K562 (cell line): ENCODE results near the gene FHIT. TPM values are rescaled to one million over a fixed set of nuclear protein-coding genes. Genes with fewer than 3 reads are reported as not detected.

ENCODE experiments used
- ATAC-seq: fragments of 200-7000 bp; cut with Tn5 transposase; 3 replicates; pipeline ENCODE4 v1.9.1; 2020; ENCODE audit warnings: moderate library complexity
- BruUV-seq: library from RNA; stranded (reverse); fragments of 400-500 nt; replicated peaks from 2 replicates; lab custom pipeline; 2021; lab: Mats Ljungman, UMichigan
- CTCF ChIA-PET: fragments of 300-600 bp; formaldehyde crosslinking; extraction: SDS; loops from one replicate; lab custom pipeline; 2021; ENCODE audit warnings: low intra/inter-chr PET ratio; lab: Yijun Ruan, JAX
- POLR2A ChIA-PET: fragments of 300-600, 350-650 bp; sonication (Branson Sonifier 250); formaldehyde crosslinking; extraction: SDS; loops from one replicate; lab custom pipeline; 2021; ENCODE audit warnings: antibody characterized with exemption, inconsistent platforms; lab: Yijun Ruan, JAX
- DNase-seq, 4 experiments: peaks; one replicate each; pipeline versions ENCODE4 v3.0.0 to v3.0.0-alpha.2; 2011 to 2018; ENCODE audit warnings: low spot score in 3 of 4, mixed read lengths in 3 of 4; ENCODE audit errors: extremely low read depth in 1 of 4
- FAIRE-seq: peaks from 2 replicates; lab custom pipeline; 2011; peaks lifted over from hg19 to GRCh38; lab: Jason Lieb, UNC
- H2AFZ ChIP-seq: 2 replicates; pipeline ENCODE4 v1.6.0; 2011; ENCODE audit warnings: low read depth, low read length, control low read depth, inconsistent platforms
- H3K27ac ChIP-seq: fragments of 200-600 bp; 3 replicates; pipeline ENCODE4 v1.8.0; 2011; ENCODE audit warnings: low read depth, mild to moderate bottlenecking, control low read depth, inconsistent platforms, low read length, moderate library complexity, mixed read lengths; ENCODE audit errors: extremely low read depth
- H3K27me3 ChIP-seq, 2 experiments: fragments of 300-600 bp in 1 of 2; 2 replicates in 1 of 2; 3 replicates in 1 of 2; pipeline versions ENCODE4 v1.6.0 to v1.8.0; 2011; ENCODE audit warnings: inconsistent platforms in 2 of 2, low read length in 2 of 2, mild to moderate bottlenecking in 1 of 2, mixed read lengths in 1 of 2, moderate library complexity in 1 of 2; ENCODE audit not compliant: control insufficient read depth in 2 of 2, insufficient read depth in 2 of 2
- H3K36me3 ChIP-seq: fragments of 300-600 bp; 3 replicates; pipeline ENCODE4 v1.8.0; 2011; ENCODE audit warnings: mild to moderate bottlenecking, low read length, inconsistent platforms; ENCODE audit not compliant: control insufficient read depth, insufficient read depth
- H3K4me1 ChIP-seq, 2 experiments: fragments of 200-600 bp in 1 of 2; replicated peaks in 1 of 2; 2 replicates in 1 of 2; 3 replicates in 1 of 2; pipeline versions ENCODE4 v1.5.1 to v1.8.0; 2011; ENCODE audit warnings: inconsistent platforms in 2 of 2, low read length in 2 of 2, mild to moderate bottlenecking in 1 of 2, mixed read lengths in 1 of 2, moderate library complexity in 1 of 2; ENCODE audit not compliant: control insufficient read depth in 2 of 2, insufficient read depth in 2 of 2
- H3K4me2 ChIP-seq: 2 replicates; pipeline ENCODE4 v1.6.1; 2011; ENCODE audit warnings: low read length, control low read depth, inconsistent platforms, mixed read lengths; ENCODE audit not compliant: insufficient read depth
- H3K4me3 ChIP-seq: fragments of 200-600 bp; sonication (generic), shearing (Covaris generic); 2 replicates; pipeline ENCODE4 v1.5.1; 2016; ENCODE audit warnings: control low read depth, inconsistent platforms
- H3K79me2 ChIP-seq: fragments of 200-600 bp; 3 replicates; pipeline ENCODE4 v1.8.0; 2011; ENCODE audit warnings: low read length, inconsistent platforms; ENCODE audit not compliant: control insufficient read depth, insufficient read depth
- H3K9ac ChIP-seq, 2 experiments: 2 replicates each; pipeline versions ENCODE4 v1.6.0 to v1.6.1; 2011; ENCODE audit warnings: low read depth in 2 of 2, low read length in 2 of 2, control low read depth in 1 of 2, inconsistent platforms in 1 of 2, mild to moderate bottlenecking in 1 of 2, mixed read lengths in 1 of 2; ENCODE audit not compliant: insufficient read depth in 1 of 2
- H3K9me1 ChIP-seq: one replicate; pipeline ENCODE4 v1.6.0; 2011; ENCODE audit warnings: inconsistent platforms, mild to moderate bottlenecking, low read length, moderate library complexity; ENCODE audit not compliant: control insufficient read depth, insufficient read depth
- H3K9me3 ChIP-seq: replicated peaks from 2 replicates; pipeline ENCODE4 v1.5.1; 2011; ENCODE audit warnings: low read depth, low read length, inconsistent platforms; ENCODE audit not compliant: control insufficient read depth, insufficient read depth
- H4K20me1 ChIP-seq: replicated peaks from 2 replicates; pipeline ENCODE4 v1.6.1; 2011; ENCODE audit warnings: low read length, inconsistent platforms, mixed read lengths; ENCODE audit not compliant: control insufficient read depth, insufficient read depth
- CCAR2 ChIP-seq: fragments of 200-400 bp; formaldehyde crosslinking; IDR thresholded peaks from 2 replicates; pipeline ENCODE4 v1.6.1; 2017; ENCODE audit warnings: mild to moderate bottlenecking, low read depth, low read length
- E2F4 ChIP-seq: sonication (generic); formaldehyde crosslinking; IDR thresholded peaks from 2 replicates; pipeline ENCODE4 v1.8.0; 2022; ENCODE audit warnings: mild to moderate bottlenecking, low read depth, missing genetic modification reagents
- ESRRA ChIP-seq: fragments of 450-650 bp; IDR thresholded peaks from 2 replicates; pipeline ENCODE4 v1.6.1; 2014; ENCODE audit warnings: low read depth, mild to moderate bottlenecking, moderate library complexity, borderline replicate concordance
- KLF10 ChIP-seq: fragments of 250-450 bp; sonication (Bioruptor Pico); IDR thresholded peaks from 2 replicates; pipeline ENCODE4 v1.6.1; 2021; ENCODE audit warnings: matching md5 sums
- SIN3A ChIP-seq, 2 experiments: fragments of 150-350 bp in 1 of 2; IDR thresholded peaks; 2 replicates each; pipeline ENCODE4 v1.6.1; 2011 to 2016; ENCODE audit warnings: borderline replicate concordance in 2 of 2, low read depth in 2 of 2, low read length in 2 of 2, mild to moderate bottlenecking in 2 of 2, moderate library complexity in 2 of 2; ENCODE audit not compliant: control insufficient read depth in 1 of 2
- SRSF9 ChIP-seq: fragments of 200-400 bp; formaldehyde crosslinking; IDR thresholded peaks from 2 replicates; pipeline ENCODE4 v1.6.1; 2017; ENCODE audit warnings: low read depth, low read length, borderline replicate concordance
- ZBTB11 ChIP-seq, 3 experiments: fragments of 200-800 bp in 1 of 3; fragments of 250-450 bp in 1 of 3; fragments of 450-650 bp in 1 of 3; sonication (Bioruptor Pico) in 1 of 3; sonication (Bioruptor generic) in 1 of 3; formaldehyde crosslinking in 1 of 3; IDR thresholded peaks; 2 replicates each; pipeline versions ENCODE4 v1.6.1 to v1.8.0; 2016 to 2022; ENCODE audit warnings: mild to moderate bottlenecking in 2 of 3, missing genetic modification characterization in 2 of 3, missing compliant biosample characterization in 1 of 3, moderate library complexity in 1 of 3
- ZNF780A ChIP-seq: fragments of 250-450 bp; sonication (Bioruptor Pico); IDR thresholded peaks from 2 replicates; pipeline ENCODE4 v1.5.0; 2021; ENCODE audit warnings: mild to moderate bottlenecking
- WGBS: fragments of 100-300 bp; shearing (Covaris generic); methylation state at CpG from one replicate; pipeline ENCODE4 v1.1.6; 2016; ENCODE audit warnings: low coverage, mixed read lengths; ENCODE audit not compliant: insufficient coverage; ENCODE audit errors: missing lambda C conversion rate; 5-methylcytosine and 5-hydroxymethylcytosine counted together
- in situ Hi-C: fragments of 300-500 bp; cut with MboI; formaldehyde crosslinking; loops from 4 replicates; pipeline ENCODE4 v1.15.0; 2018; ENCODE audit warnings: inconsistent platforms, mixed read lengths
- intact Hi-C: fragments of 100-400 bp; cut with micrococcal nuclease; formaldehyde crosslinking; loops from 2 replicates; pipeline ENCODE4 v1.14.2; 2022
- polyA plus RNA-seq, 8 experiments: library from polyadenylated mRNA; depleted of rRNA in 4 of 8; stranded (reverse) in 5 of 8; unstranded in 3 of 8; fragments of >200 nt; fragmentation: Nextera tagmentation in 2 of 8; fragmentation: Illumina TruSeq in 1 of 8; extraction: Ambion mirVana in 2 of 8; extraction: Trizol in 1 of 8; gene quantifications; 2 replicates each; pipeline versions ENCODE4 v1.2.1 to v1.2.3, GENCODE V29; 2011 to 2014; ENCODE audit warnings: inconsistent platforms in 1 of 8, missing spikeins in 1 of 8
- total RNA-seq, 7 experiments: library from RNA; depleted of rRNA in 6 of 7; stranded (reverse); fragments of >200 nt in 6 of 7; fragmentation: Illumina TruSeq in 2 of 7; extraction: Trizol in 2 of 7; gene quantifications; 2 replicates each; pipeline versions ENCODE4 v1.2.1 to v1.2.3, GENCODE V29; 2011 to 2021; ENCODE audit warnings: low replicate concordance in 1 of 7

Gene FHIT
- total and polyA plus RNA-seq, 9 of the 15 experiments (the other 6 are each of a cell fraction or from before 2014, with no cell fraction given) = 1.7 to 9.1 (median 4.3) TPM

GRCh38 chr3:60578936-60579335 lies 672.3 kb downstream of the FHIT start:
- Histone ChIP-seq H3K27me3 (no peaks in the 10 kb centered on the region), H3K4me1 (no peaks in the 10 kb centered on the region), H3K9me1 (no peaks in the 10 kb centered on the region), H3K79me2 (no peaks in the 10 kb centered on the region), H3K36me3 (no peaks in the 10 kb centered on the region), H3K9ac (no peak overlapping the region)
- FAIRE-seq = no peak
- intact Hi-C loops = no loop called here
- POLR2A ChIA-PET = no interaction called here
- no TSS peak for BruUV-seq
- TF ChIP-seq ZNF780A (CRISPR knock-in tag) (no peak), ZBTB11 (CRISPR knock-in tag; IDR thresholded peaks at IDR 0.05) (no peak), ESRRA (no peak), CCAR2 (no peak), SRSF9 (no peak), E2F4 (CRISPR knock-in tag) (no peak), KLF10 (no peak), SIN3A (IDR thresholded peaks at IDR 0.05; ENCODE audit: borderline replicate concordance in 2 of 2, control insufficient read depth in 1 of 2, low read depth in 2 of 2, low read length in 2 of 2) (no peak)
- TF ChIP-seq, all 486 proteins: peak for 0
- H3K9me3 ChIP-seq = no peaks in the 10 kb centered on the region
- H3K27ac ChIP-seq = no peak overlapping the region
- no peak for DNase-seq
- WGBS = 0% methylated on average over 1 of the region's 1 CpG
- in situ Hi-C loops = no loop called here
- no peak overlapping the region for H2AFZ ChIP-seq
- H3K4me2 ChIP-seq = no peak overlapping the region
- no peak overlapping the region for H3K4me3 ChIP-seq
- CTCF ChIA-PET = no interaction called here
- H4K20me1 ChIP-seq = no peaks in the 10 kb centered on the region
- ATAC-seq = no peak
